Fibroblast of skin of right biceps (primary cell): ENCODE data around the gene SLC2A8.

ENCODE experiments used
- DNase-seq: peaks from one replicate; pipeline ENCODE4 v3.0.0-alpha.2; 2013

Gene SLC2A8

GRCh38 chr9:127403507-127404192 is 6.7 kb downstream of the SLC2A8 start:
- no peak for DNase-seq

GRCh38 chr9:127404631-127405030 is 7.7 kb downstream of the SLC2A8 start:
- no peak for DNase-seq

GRCh38 chr9:127405344-127406125 is 8.6 kb downstream of the SLC2A8 start:
- no peak for DNase-seq

- DNase-seq = no peak
Observed at GRCh38 chr9:127406799-127407491, 10.0 kb downstream of the SLC2A8 start.

- DNase-seq = no peak
Observed at GRCh38 chr9:127407492-127407843, 10.5 kb downstream of the SLC2A8 start.

- DNase-seq = no peak
Observed at GRCh38 chr9:127411122-127411521, 14.2 kb downstream of the SLC2A8 start.

GRCh38 chr9:127415141-127415540 is 18.2 kb downstream of the SLC2A8 start:
- no peak for DNase-seq

- DNase-seq = no peak
Observed at GRCh38 chr9:127415657-127416056, 18.7 kb downstream of the SLC2A8 start.

- DNase-seq = peak; percentile 42
Observed at GRCh38 chr9:127417131-127418036, 20.4 kb downstream of the SLC2A8 start.

GRCh38 chr9:127418037-127418471 is 21.1 kb downstream of the SLC2A8 start:
- peak; percentile 19 for DNase-seq

GRCh38 chr9:127419348-127419747 is 22.4 kb downstream of the SLC2A8 start:
- no peak for DNase-seq

- no peak for DNase-seq
Observed at GRCh38 chr9:127421057-127421456, 24.1 kb downstream of the SLC2A8 start.

- DNase-seq = no peak
Observed at GRCh38 chr9:127422133-127422782, 25.3 kb downstream of the SLC2A8 start.

GRCh38 chr9:127422787-127423186 is 25.8 kb downstream of the SLC2A8 start:
- DNase-seq = no peak

- DNase-seq = no peak
Observed at GRCh38 chr9:127423476-127423933, 26.5 kb downstream of the SLC2A8 start.

GRCh38 chr9:127423934-127424675 is 27.1 kb downstream of the SLC2A8 start, which contains the start of gene ZNF79:
Gene ZNF79, plus strand, starts transcription at chr9:127424382. Its CDS starts 406 bp downstream, at chr9:127424788.
- DNase-seq = peak; percentile 88

GRCh38 chr9:127424676-127424999 is 27.7 kb downstream of the SLC2A8 start:
- no peak for DNase-seq

GRCh38 chr9:127426756-127427155 is 29.8 kb downstream of the SLC2A8 start:
- DNase-seq = no peak

GRCh38 chr9:127428348-127428747 is 31.4 kb downstream of the SLC2A8 start:
- DNase-seq = no peak

GRCh38 chr9:127430415-127430814 is 33.4 kb downstream of the SLC2A8 start:
- DNase-seq = no peak
